Activated CD4-positive, alpha-beta T cell treated with anti-CD3 and anti-CD28 coated beads, Interleukin-2, amount 50 U/mL, for 4 hours (primary cell): ENCODE results near the gene ALDOC.

ENCODE experiments used
- DNase-seq, 2 experiments: peaks; one replicate each; pipeline ENCODE4 v3.0.0-alpha.2; 2020

ALDOC gene

DNA sequence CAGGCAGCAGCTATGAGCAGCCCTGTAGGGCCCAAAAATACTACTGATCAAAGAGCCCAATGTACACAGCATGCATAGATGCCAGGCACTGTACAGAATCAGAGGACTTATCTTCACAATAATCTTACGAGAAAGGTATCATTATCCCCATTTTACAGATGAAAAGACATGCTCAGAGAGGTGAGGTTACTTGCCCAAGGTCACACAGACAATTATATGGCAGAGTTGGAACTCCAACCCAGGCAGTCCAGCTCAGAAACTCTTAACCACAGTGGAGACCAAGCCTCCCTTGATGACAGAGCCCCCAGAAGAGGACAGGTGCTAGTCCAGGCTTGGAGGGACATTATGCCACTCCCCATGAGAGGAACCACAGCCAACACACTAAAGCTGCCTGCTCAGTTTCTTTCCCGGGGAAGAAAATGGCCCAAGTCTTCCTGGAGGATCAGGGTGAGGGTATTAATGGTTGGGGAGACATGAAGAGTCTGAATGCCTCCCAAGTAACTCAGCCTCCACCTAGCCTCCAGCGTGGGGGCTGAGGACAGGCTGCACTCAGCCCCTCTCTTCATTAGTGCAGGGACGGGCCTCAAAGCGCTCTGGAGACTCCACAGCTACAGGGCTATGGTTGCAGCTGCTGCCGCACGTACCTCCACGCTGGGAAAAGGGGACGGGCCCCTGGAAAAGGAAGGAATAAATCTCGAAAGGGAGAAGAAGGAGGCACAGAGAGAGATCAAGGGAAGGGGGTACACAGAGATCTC lies 25.1 kb downstream of the ALDOC start:
- DNase-seq = no peak

DNA sequence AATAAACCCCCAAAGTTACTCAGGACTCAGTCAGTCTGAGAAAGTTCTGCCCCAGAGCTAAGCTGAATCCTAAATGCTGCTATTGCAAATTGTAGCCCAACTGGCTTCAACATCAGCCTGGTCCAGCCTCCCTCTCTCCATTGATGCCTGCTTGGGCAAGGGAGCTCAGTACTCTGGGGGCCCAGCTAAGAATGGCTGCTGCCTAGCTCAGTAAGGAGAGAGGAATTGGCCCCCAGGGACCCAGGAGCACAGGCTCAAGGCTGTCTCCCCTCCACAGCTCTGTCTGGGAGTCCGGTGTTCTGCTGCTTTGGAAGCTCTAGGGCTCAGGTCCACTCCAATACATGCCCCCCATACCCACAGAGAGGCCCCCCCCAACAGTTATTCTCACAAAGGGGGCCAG lies 25.8 kb downstream of the ALDOC start:
- DNase-seq = no peak

DNA sequence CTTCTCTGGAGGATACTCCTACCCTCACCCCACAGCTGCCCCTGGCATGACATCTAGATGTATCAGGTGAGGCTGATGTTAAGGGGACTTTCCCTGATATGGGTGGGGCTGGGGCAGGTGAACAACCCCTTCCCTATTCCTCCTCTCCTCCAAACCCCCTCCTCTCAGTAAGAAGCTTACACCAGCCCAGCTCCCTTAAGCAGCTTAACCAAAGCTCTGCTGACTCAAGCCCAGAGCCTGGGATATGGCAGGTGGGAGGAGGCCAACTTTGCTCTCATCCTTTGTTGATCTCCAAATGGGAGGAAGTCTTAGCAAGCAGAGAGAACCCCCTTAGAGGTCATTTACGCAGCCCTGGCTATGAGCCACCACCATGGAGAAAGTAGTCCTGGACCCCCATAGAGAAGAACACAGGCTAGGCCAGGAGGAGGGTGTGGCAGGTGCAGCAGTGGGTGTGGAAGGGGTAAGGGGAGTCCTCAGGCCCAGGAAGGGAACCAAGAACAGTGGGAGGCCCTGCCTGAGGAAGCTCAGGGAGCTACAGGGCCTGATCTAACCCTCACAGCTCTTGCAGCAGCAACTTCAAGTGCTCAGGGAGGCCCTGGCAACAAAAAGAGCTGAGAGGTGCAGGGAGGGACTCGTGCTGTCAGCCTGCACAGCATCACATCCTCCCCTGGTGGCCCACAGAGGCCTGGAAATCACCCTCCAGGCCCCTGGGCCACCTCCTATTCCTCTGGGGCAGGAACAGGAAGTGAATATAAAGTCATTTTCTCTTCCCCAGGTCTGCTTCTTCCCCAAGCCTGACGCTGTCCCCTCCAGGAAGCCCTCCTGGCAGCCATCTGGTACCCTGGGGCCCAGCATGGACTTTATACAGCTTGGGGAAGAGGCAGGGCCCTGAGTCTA lies 27.2 kb downstream of the ALDOC start:
- peak; percentile 31 for DNase-seq

DNA sequence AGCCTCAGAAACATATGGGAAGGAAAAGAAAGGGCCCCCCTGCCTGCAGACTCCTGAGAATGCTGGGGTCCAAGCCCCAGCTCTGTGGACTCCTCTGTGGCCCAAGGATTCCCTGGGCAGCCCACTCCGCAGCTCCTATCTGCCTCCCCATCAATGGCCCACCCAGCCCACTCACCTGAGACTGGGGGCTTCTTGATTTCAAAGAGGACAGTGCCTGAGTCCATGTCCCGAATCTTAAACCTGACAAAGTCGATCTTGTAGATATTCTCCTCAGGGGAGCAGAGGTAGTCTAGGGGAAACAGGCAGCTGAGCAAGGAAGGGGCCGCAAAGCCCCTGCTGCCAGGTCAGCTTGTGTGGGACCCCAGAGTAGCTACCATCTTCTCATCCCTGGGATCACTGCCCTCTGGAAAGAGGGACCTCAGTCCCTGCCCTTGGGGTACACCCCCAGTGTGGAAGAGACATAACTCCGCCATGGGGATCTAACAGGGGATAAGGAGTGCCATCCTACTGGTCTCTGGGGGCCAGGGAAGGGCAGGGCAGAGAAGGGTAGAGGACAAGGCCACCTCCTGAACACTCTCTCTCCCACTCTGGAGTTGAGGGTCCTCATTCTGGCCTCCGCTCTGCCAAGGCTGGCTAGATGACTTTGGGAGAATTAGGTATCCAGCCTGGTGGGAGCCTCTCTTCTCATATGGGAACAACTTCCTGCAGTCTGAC lies 28.1 kb downstream of the ALDOC start:
- DNase-seq = no peak

DNA sequence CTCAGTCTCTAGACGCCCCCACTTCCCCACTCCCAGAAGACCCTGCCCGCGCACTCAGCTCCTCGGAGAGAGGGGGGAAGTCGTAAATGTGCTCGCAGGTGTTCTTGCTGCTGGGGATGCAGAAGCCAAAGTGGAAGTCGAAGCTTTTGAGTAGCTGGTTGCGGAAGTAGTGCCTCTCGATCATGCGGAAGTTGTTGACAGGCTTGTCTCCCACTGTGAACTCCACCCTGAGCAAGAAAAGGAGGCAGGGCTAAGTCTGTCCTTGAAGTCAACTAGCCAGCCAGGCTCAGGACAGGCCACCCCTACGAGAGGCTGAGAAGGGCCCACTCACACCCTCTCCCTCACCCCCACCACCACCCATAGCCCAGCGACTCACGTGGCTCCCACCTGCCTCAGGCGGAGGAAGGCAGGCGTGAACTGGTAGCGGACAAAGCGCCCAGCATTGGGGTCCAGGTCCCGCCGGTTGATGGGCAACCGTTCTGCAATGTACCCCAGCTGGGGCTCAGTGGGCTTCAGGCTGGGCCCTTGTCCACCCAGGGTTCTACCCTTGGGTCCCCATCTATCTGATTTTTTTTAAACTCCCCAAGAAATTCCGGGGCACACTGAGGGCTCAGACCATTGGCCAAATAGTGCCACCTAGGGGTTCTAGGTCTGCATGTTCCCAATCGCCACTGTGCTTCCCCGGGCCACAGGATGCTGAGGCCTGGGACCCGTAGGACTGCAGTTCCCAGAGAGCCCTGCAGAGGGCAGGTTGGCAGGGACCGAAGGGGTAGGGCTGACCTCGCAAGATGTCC lies 28.9 kb downstream of the ALDOC start:
- DNase-seq = peak; percentile 44 to 48

DNA sequence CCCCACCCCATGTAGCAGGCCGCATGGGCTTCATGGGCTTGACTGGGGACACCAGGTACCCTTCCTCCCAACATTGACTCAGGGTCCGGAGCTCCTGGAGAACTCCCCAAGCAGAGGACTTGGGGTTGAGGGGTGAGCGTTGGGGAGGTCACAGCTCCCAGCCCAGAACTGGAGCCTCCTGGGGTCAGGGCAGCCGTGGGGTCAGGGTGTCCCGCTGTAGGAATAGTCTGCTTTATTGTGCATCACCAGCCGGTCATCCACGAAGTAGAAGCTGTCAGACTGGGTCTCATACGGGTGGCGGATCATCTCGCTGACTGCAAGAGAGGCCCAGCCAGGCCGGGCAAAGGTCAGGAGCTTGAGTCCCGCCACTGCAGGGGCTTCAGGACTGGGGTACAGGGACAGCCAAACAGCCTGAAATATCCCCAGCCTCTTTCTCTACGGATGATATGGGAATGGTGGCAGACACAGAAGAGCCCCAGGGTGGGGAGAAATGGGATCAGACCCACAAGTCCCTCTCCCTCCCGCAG lies 29.5 kb downstream of the ALDOC start:
- no peak for DNase-seq

DNA sequence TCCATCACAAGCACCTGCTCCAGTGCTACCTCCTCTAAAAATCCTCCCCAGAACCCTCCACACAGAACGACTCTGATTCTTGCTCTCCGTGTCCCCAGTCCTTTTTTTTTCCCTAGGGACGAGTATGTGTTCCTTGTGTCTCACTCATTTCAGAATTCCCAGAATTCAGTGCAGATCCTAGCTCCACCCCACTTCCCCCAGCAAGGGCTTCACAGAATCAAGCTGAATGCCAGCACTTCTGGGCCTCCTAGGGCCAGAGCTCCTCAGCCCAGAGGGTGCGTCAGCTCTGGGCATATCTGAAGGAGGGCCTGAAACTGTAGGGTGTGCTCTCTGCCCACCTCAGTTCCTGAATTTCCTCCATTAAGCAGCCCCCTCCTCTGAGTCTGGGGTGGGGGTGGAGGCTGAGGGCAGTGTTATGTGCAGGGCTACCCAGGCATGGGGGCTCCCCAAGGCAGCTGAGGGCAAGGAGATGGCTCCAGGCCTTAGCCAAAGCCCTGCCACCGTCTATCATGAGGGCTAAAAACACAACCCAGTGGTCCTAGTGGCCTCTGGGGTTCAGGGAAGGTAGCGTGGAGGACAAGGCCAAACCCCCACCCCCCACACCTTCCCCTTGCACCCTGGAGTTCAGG lies 30.8 kb downstream of the ALDOC start:
- no peak for DNase-seq

DNA sequence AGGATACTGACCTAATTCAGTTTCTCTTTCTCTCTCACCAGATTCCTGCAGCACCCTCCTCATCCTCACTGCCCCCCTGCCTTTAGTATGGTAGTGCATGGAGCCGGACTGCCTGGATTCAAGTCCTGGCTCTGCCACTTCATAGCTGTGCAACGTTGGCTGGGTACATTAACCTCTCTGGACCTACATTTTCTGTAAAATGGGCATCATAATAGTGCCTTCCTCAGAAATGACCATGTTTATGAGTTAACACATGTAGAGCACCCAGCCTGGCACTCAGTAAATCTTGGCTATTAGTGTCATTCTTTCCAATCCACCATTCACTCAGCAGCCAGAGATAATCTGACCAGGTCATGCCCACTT lies 31.6 kb downstream of the ALDOC start:
- no peak for DNase-seq

DNA sequence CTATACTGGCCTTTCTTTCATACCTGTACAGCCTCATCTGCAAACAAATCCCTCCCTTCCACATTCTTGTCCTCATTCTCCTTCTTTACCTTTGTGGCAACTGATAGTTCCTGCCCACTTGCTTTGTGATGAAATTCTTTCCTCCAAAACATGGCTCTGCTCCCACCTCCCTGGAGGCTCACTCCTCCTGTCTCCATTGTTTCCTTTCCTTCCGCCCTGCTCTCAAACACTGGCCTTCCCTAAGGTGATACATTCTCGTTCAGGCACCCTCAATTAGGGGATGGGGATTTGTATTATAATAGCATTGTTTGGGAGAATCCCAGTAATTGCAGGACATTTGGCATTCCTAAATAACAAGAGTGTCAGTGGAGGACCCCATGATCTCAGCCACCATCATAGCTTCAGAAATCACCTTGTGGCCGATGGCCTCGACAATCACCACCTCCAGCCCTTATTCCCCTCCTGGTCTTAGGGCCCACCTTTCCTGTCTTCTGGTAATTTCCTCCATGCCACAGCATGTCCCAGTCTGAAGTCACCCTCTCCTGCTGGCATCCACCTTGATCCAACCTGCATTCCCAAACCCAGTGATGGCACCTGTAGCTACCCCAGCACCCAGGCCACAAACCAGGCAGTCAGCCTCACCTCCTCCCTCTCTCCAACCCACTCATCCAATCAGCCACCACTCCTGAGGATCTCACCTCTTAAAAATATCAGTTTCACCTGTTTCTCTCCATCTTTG lies 32.1 kb downstream of the ALDOC start:
- no peak for DNase-seq

DNA sequence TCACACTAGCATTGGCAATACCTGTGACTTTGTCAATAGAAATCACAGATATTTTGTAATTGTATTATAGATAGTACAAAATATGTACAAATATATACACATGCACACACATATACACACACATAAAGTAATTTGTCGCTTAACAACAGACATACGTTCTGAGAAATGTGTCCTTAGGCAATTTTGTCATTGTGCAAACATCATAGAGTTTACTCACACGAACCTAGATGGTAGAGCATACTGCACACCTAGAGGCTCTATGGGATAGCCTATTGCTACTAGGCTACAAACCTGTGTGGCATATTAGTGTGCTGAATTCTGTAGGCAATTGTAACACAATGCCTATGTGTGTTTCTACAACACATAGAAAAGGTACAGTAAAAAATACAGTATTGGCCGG lies 35.3 kb downstream of the ALDOC start:
- DNase-seq = no peak

DNA sequence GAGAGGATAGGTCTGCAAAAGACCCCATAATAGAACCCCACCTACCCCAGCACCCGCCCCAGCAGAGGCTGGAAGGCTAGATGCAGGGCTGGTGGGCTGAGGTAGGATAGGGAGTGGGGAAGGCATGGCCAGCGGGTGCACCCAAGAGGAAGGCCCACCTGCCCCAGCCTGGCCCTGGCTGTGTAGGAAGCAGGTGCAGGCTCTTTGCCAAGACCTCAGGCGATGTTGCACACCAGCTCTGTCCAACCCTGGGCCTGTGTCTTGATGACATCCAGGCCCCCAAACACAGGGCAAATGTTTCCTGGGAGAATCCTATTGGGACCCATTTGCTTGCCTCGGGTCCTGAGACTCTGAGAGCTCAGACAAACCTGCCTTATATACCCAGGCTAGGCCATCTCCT lies 36.5 kb downstream of the ALDOC start:
- DNase-seq = no peak

DNA sequence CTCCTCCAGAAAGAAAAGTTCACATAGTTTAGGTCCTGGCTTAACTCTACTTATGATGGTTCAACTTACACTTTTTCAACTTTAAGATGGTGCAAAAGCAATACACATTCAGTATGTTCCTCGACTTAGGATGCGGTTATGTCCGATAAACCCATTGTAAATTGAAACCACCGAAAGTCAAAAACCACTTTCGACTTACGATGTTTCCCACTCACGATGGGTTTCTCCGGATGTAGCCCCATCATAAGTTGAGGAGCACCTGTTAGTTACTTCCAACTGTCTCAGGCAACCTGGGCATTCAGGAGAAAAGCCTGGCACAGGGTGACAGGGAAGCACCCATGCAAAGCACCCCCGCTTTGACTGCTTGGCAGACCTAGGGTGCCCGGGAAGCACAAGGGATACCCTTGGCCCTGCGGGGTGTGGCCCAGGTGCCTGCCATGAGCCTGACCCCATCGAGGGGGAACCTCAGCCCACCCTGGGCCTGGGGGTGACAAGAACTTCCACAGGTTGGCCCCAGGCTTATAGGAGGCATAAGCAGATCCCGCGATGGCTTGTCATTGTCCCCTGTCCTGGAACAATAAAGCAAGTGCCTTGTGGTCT lies 38.3 kb downstream of the ALDOC start:
- no peak for DNase-seq

DNA sequence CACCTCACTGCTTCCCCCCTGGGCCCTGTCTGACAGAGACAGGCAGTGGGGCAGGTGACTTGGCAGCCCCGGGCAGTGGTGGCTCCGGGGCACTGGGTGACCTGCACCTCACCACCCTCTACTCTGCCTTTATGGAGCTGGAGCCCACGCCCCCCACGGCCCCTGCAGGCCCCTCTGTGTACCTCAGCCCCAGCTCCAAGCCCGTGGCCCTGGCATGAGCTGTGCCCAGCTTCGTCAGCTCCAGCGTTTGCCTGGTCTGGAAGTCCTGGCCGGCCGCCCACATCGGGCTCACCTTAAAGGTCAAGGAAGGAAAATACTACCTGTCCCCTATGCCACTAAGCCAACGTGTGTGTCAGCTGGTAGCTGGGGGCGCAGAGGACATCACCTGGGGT lies 39.5 kb downstream of the ALDOC start:
- DNase-seq = no peak

DNA sequence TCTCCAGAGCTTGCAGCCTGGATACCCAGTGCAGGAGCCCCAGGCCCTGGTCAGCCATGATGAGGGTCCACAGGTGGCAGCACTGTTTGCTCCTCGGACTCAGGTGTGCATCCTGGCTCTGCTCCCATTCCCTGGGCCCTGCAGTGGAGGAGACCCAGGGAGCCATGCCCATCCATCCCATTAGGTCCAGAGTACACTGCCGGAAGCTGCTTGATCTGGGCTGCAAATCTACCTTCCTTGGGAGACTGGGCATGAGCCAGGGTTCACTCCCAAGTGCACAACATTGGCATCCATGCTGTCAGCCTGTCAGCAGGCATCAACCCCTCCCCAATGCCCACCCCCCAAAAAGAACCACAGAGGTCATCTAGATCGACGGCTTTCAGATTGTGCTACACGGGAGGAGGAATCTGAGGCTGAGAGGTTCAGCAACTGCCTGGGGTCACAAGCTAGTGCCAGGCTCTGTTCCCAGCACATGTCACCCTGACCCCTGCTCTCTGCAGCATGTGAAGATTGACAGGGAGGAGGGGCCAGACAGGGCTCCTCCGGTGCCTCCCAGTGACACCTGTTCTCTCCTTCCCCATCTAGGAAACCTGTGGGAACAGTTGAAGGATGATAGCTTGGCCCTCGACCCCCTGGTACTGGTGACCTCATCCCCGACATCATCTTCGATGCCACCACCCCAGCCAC lies 40.0 kb downstream of the ALDOC start:
- DNase-seq = no peak

DNA sequence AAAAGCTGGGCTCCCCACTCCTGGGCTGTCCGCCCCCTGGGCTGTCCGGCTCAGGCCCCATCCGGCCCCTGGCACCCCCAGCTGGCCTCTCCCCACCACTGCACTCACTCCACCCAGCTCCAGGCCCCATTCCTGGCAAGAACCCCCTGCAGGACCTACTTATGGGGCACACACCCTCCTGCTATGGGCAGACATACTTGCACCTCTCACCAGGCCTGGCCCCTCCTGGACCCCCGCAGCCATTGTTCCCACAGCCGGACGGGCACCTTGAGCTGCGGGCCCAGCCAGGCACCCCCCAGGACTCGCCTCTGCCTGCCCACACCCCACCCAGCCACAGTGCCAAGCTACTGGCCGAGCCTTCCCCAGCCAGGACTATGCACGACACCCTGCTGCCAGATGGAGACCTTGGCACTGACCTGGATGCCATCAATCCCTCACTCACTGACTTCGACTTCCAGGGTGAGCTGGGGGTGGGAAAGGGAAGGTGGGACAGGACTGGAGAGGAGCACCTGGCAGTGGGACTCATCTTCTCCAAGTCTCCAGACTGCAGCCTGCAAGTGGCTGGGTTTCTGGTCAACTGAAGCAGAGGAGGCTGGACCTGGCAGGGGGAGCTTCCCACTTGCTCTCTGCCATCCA lies 41.8 kb downstream of the ALDOC start:
- no peak for DNase-seq

DNA sequence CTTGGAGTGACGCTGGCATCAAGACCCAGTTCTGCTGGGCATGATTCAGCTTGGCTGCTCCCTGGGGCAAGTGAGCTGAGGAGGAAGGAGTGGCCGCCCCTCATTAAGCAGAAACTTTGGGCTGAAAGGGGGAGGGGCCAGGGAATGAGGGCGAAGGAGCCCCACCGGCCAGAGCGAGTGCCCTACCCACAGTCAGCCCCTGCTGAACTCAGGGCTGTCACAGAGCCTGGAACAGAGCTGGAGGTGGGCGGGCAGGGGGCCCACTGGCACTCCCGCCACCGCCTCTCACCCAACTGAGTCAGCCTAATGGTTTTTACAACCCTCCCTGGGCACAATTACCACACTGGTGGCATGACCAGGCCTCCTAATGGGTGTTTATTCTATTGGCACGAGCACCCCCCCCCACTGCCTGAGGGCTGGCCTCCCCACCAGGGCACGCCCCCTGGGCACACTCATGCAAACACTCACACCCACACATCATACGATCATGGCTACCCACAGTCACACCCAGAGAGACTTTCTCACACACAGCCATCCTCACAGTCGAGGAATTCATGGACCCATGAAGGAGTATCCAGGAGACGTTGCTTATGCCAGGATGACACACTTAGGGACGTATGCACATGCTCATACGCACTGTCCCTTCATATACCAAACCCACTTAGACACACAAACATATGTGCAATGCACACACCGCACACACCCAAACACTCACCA lies 43.4 kb downstream of the ALDOC start:
- DNase-seq = no peak

DNA sequence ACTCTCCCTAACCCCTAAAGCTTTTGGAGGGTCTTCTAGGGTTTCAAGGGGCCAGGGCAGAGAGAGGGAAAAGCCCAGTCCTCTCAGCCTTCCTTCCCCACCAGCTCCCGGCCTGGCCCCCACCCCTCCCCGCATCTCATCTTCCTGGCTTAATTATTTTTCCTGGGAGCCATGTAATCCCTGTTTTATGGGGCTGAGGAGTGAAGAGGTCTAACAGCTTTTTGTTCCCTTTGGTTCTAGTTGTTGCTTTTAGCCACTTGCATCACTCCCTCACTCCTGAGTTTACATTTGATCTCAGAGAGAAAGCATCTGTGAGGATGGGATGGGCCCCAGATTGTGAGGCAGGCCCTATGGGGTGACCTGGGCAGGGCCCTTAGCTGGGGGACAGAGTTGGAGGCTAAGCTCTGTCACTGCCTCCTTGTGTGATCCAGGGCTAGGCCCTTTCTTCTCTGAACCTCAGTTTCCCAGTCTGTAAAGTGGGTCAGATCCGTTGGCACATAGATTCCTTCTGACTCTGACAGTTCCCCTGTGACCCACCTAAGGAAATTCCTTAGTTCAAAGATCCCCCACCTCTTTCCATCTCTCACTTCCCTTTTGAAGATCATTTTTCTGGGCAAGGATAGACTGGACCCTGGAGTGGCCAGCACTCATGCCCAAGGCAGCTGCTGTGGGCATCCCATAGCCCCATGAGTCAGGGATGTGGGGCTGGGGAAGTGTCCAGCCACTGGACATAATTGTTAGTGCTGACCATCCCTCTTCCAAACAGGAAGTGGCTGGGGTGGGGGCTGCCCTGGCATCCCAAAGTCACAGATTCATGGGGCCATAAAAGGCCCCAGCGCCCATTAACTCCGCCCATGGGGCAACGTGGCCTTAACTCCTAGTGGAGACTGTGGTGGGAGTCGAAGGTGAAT lies 44.4 kb downstream of the ALDOC start:
- no peak for DNase-seq

DNA sequence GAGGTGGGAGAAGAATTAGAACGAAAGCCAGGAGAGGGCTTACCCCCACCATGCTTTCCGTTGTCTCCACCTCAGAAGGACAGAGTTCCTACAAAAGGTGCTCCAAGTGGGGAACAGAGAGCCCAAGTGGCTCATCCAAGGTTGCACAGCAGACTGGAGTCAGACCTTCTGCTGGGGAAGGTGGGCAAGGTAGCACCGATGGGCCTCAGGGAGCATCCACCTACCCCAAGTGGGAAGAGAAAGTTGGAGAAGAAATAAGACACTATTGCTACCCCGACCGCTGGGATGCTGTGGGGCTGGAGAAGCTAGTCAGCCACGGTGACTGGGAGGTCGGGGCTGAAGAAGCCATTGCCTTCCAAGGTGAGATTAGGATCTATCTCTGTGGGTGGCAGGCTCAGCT lies 45.8 kb downstream of the ALDOC start:
- no peak for DNase-seq
